A549 (cell line): ENCODE data around the gene RASGRP1. TPM values are rescaled to one million over a fixed set of nuclear protein-coding genes. Genes with fewer than 3 reads are reported as not detected.

ENCODE experiments used
- ATAC-seq, 2 experiments: fragments of 200-7000 bp in 1 of 2; fragments of >200 bp in 1 of 2; cut with Nextera tagmentation in 1 of 2; cut with Tn5 transposase in 1 of 2; 3 replicates each; pipeline versions ENCODE4 v1.8.0 to v1.9.1; 2018 to 2020; ENCODE audit warnings: mild to moderate bottlenecking in 1 of 2, moderate library complexity in 1 of 2
- CTCF ChIA-PET: fragments of 300-600 bp; sonication (Branson Sonifier 250); formaldehyde crosslinking; extraction: SDS; loops from one replicate; lab custom pipeline; 2021; ENCODE audit warnings: antibody characterized with exemption, inconsistent platforms; lab: Yijun Ruan, JAX
- POLR2A ChIA-PET: fragments of 350-600 bp; formaldehyde crosslinking; extraction: SDS; loops from one replicate; lab custom pipeline; 2021; ENCODE audit warnings: antibody characterized with exemption, inconsistent platforms; lab: Yijun Ruan, JAX
- DNase-seq, 2 experiments: peaks; one replicate each; pipeline versions ENCODE4 v3.0.0 to v3.0.0-alpha.2; 2011 to 2016; ENCODE audit warnings: low read depth in 1 of 2, low spot score in 1 of 2
- FAIRE-seq: peaks from 2 replicates; lab custom pipeline; 2011; peaks lifted over from hg19 to GRCh38; lab: Jason Lieb, UNC
- H3K27ac ChIP-seq, 2 experiments: fragments of >200 bp; sonication (Bioruptor Twin); formaldehyde crosslinking; 3 replicates each; pipeline ENCODE4 v1.5.1; 2016 to 2017
- H3K4me1 ChIP-seq: fragments of >200 bp; sonication (Bioruptor Twin); formaldehyde crosslinking; 3 replicates; pipeline ENCODE4 v1.6.1; 2016
- H3K4me2 ChIP-seq: fragments of >200 bp; sonication (Bioruptor Twin); formaldehyde crosslinking; 3 replicates; pipeline ENCODE4 v1.6.1; 2016
- H3K4me3 ChIP-seq: fragments of >200 bp; sonication (Bioruptor Twin); formaldehyde crosslinking; 3 replicates; pipeline ENCODE4 v1.5.1; 2016
- H3K9me3 ChIP-seq: fragments of >200 bp; sonication (Bioruptor Twin); formaldehyde crosslinking; 3 replicates; pipeline ENCODE4 v1.6.1; 2016
- BHLHE40 ChIP-seq: IDR thresholded peaks from 2 replicates; pipeline ENCODE4 v1.6.1; 2012; ENCODE audit warnings: low read depth, low read length, inconsistent platforms
- EHF ChIP-seq: fragments of 250-450 bp; sonication (Bioruptor Pico); IDR thresholded peaks from 2 replicates; pipeline ENCODE4 v1.5.0; 2020; ENCODE audit warnings: mild to moderate bottlenecking
- EHMT2 ChIP-seq: fragments of 200-600 bp; sonication (generic); IDR thresholded peaks from 2 replicates; pipeline ENCODE4 v1.6.1; 2016; ENCODE audit warnings: antibody characterized with exemption, low read depth, mild to moderate bottlenecking, moderate library complexity
- EP300 ChIP-seq, 2 experiments: fragments of >200 bp; sonication (Bioruptor Twin); formaldehyde crosslinking; IDR thresholded peaks; 2 replicates in 1 of 2; 3 replicates in 1 of 2; pipeline ENCODE4 v1.6.1; 2016 to 2017
- FOSL2 ChIP-seq, 2 experiments: fragments of 450-650 bp in 1 of 2; fragments of >200 bp in 1 of 2; sonication (Bioruptor Twin) in 1 of 2; formaldehyde crosslinking; IDR thresholded peaks; 2 replicates each; pipeline versions ENCODE4 v1.5.0 to v1.6.1; 2016 to 2020; ENCODE audit warnings: mild to moderate bottlenecking in 1 of 2, moderate library complexity in 1 of 2
- GATA3 ChIP-seq: IDR thresholded peaks from 2 replicates; pipeline ENCODE4 v1.6.1; 2012; ENCODE audit warnings: borderline replicate concordance
- HOXA7 ChIP-seq: fragments of 250-450 bp; sonication (Bioruptor Pico); IDR thresholded peaks from 2 replicates; pipeline ENCODE4 v1.5.0; 2020; ENCODE audit warnings: mild to moderate bottlenecking, moderate library complexity
- HOXB13 ChIP-seq: fragments of 250-450 bp; sonication (Bioruptor Pico); IDR thresholded peaks from 2 replicates; pipeline ENCODE4 v1.5.0; 2020; ENCODE audit warnings: low read depth, mild to moderate bottlenecking, moderate library complexity
- NPAS2 ChIP-seq: fragments of 250-450 bp; sonication (Bioruptor Pico); IDR thresholded peaks from 2 replicates; pipeline ENCODE4 v1.8.0; 2022; ENCODE audit warnings: mild to moderate bottlenecking, moderate library complexity, borderline replicate concordance
- NR3C1 ChIP-seq: fragments of >200 bp; sonication (Bioruptor Twin); formaldehyde crosslinking; IDR thresholded peaks from 3 replicates; pipeline ENCODE4 v1.6.1; 2017
- POLR2A ChIP-seq: IDR thresholded peaks from 2 replicates; pipeline ENCODE4 v1.6.1; 2012; ENCODE audit warnings: mild to moderate bottlenecking, low read length
- RAD21 ChIP-seq, 2 experiments: fragments of >200 bp in 1 of 2; sonication (Bioruptor Twin) in 1 of 2; formaldehyde crosslinking in 1 of 2; IDR thresholded peaks in 1 of 2; conservative IDR thresholded peaks in 1 of 2; 2 replicates in 1 of 2; 3 replicates in 1 of 2; pipeline ENCODE4 v1.6.1; 2012 to 2018; ENCODE audit warnings: inconsistent platforms in 1 of 2
- ZFP36 ChIP-seq: fragments of 450-650 bp; IDR thresholded peaks from 2 replicates; pipeline ENCODE4 v1.6.1; 2014; ENCODE audit warnings: borderline replicate concordance; ENCODE audit not compliant: partially characterized antibody
- ZSCAN20 ChIP-seq: fragments of 250-450 bp; sonication (Bioruptor Pico); IDR thresholded peaks from 2 replicates; pipeline ENCODE4 v1.8.0; 2022; ENCODE audit warnings: mild to moderate bottlenecking, moderate library complexity
- WGBS: methylation state at CpG from one replicate; pipeline ENCODE4 v1.1.6; 2017; ENCODE audit errors: missing lambda C conversion rate; 5-methylcytosine and 5-hydroxymethylcytosine counted together
- polyA plus RNA-seq, 4 experiments: library from polyadenylated mRNA; depleted of rRNA in 3 of 4; stranded (reverse); fragments of >200 nt; fragmentation: RNase III in 1 of 4; extraction: RNeasy Plus Mini Kit Qiagen cat#74134 plus additional on column Dnase treatment in 1 of 4; gene quantifications; 2 replicates in 3 of 4; 3 replicates in 1 of 4; pipeline ENCODE4 v1.2.3, GENCODE V29; 2011 to 2017
- TF ChIP-seq, protein P1 (sequence below): fragments of 250-450 bp; sonication (Bioruptor Pico); IDR thresholded peaks from 2 replicates; pipeline ENCODE4 v1.5.0; 2021; ENCODE audit warnings: mild to moderate bottlenecking, moderate library complexity, borderline replicate concordance
- TF ChIP-seq, protein P2 (sequence below): IDR thresholded peaks from 2 replicates; pipeline ENCODE4 v1.6.1; 2012
- TF ChIP-seq, protein P3 (sequence below): fragments of >200 bp; sonication (Bioruptor Twin); formaldehyde crosslinking; IDR thresholded peaks from 3 replicates; pipeline ENCODE4 v1.6.1; 2016
- TF ChIP-seq, protein P4 (sequence below): fragments of 150-350 bp; IDR thresholded peaks from 2 replicates; pipeline ENCODE4 v1.6.1; 2014; ENCODE audit warnings: low read depth, mild to moderate bottlenecking, low read length
- TF ChIP-seq, protein P5 (sequence below): fragments of >200 bp; sonication (Bioruptor Twin); formaldehyde crosslinking; IDR thresholded peaks from 3 replicates; pipeline ENCODE4 v1.5.1; 2016

The RASGRP1 gene
- polyA plus RNA-seq, 2 of the 4 experiments (the other 2 are of a cell fraction): 0.70 to 1.2 TPM

DNA sequence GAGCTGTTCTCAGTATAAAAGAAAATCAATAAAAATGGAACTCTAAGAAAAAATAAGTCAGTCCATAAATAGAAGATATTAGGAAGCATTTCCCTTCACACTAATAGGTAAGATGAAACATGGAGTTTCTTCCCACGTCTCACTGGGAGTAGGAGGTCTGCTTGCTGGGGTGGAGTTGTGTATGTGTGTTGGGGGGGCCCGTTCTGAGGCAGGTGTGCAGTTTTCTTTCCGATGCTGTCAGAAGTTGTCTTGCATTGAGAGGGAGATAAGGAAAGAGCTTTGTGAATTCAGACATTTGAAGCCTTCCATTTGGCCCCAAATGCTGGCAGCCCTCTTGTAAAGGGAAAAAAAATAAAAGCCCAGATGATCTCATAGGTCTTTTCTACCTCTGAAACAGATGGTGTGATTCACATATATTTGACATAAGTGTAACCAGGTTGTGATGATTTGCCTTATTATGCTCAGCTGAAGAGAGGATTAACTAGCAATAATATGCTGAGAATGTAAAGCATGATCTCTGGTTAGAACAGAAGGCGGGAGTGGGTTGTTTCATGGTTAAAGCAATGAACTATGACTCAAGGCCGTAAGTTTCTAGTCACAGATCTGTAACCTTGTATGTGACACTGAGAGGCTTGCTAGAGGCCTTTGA is 8.8 kb downstream of the RASGRP1 start:
- ChIA-PET POLR2A (no interaction called here), CTCF (no interaction called here)
- Histone ChIP-seq H3K4me2 (no peak overlapping the region), H3K4me1 (no peaks in the 10 kb centered on the region), H3K9me3 (no peaks in the 10 kb centered on the region), H3K27ac (no peak overlapping the region), H3K4me3 (no peak overlapping the region)
- DNase-seq: no peak
- no peak for ATAC-seq
- FAIRE-seq: no peak
- TF ChIP-seq POLR2A (no peak), ZFP36 (no peak), HOXB13 (no peak)
- TF ChIP-seq, protein P1, sequence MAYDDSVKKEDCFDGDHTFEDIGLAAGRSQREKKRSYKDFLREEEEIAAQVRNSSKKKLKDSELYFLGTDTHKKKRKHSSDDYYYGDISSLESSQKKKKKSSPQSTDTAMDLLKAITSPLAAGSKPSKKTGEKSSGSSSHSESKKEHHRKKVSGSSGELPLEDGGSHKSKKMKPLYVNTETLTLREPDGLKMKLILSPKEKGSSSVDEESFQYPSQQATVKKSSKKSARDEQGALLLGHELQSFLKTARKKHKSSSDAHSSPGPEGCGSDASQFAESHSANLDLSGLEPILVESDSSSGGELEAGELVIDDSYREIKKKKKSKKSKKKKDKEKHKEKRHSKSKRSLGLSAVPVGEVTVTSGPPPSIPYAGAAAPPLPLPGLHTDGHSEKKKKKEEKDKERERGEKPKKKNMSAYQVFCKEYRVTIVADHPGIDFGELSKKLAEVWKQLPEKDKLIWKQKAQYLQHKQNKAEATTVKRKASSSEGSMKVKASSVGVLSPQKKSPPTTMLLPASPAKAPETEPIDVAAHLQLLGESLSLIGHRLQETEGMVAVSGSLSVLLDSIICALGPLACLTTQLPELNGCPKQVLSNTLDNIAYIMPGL (CRISPR knock-in tag): no peak
- WGBS: 52% methylated on average over 5 of the region's 5 CpGs

DNA sequence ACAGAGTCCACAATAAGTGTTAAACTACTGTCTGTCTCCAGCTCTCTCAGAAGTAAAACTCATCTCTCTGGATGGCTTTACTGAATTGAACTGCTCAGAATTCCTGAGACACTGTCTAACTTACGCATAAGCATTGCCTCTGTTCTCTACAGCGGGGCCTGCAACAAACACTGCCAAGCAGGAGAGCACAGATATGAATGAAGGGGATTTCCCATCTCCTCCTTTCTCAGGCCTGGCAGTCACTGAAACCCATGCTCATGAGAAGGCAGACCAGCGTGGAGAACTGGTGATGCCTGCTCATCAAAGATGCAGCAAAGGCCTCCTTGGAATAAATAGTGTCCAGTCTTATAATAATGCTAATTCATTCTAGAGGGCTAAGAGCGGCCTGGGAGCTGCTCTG is 10.3 kb downstream of the RASGRP1 start:
- 77% methylated on average over 4 of the region's 4 CpGs for WGBS
- POLR2A ChIA-PET: no interaction called here
- Histone ChIP-seq H3K4me3 (no peak overlapping the region), H3K27ac (no peak overlapping the region), H3K9me3 (no peaks in the 10 kb centered on the region), H3K4me1 (no peaks in the 10 kb centered on the region), H3K4me2 (no peak overlapping the region)
- DNase-seq (no peak), ATAC-seq (no peak), FAIRE-seq (no peak)
- TF ChIP-seq, protein P2, sequence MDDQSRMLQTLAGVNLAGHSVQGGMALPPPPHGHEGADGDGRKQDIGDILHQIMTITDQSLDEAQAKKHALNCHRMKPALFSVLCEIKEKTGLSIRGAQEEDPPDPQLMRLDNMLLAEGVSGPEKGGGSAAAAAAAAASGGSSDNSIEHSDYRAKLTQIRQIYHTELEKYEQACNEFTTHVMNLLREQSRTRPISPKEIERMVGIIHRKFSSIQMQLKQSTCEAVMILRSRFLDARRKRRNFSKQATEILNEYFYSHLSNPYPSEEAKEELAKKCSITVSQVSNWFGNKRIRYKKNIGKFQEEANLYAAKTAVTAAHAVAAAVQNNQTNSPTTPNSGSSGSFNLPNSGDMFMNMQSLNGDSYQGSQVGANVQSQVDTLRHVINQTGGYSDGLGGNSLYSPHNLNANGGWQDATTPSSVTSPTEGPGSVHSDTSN: no peak
- TF ChIP-seq, protein P3, sequence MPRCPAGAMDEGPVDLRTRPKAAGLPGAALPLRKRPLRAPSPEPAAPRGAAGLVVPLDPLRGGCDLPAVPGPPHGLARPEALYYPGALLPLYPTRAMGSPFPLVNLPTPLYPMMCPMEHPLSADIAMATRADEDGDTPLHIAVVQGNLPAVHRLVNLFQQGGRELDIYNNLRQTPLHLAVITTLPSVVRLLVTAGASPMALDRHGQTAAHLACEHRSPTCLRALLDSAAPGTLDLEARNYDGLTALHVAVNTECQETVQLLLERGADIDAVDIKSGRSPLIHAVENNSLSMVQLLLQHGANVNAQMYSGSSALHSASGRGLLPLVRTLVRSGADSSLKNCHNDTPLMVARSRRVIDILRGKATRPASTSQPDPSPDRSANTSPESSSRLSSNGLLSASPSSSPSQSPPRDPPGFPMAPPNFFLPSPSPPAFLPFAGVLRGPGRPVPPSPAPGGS: no peak
- TF ChIP-seq NPAS2 (CRISPR knock-in tag): no peak
- TF ChIP-seq BHLHE40: no peak
- TF ChIP-seq, protein P4, sequence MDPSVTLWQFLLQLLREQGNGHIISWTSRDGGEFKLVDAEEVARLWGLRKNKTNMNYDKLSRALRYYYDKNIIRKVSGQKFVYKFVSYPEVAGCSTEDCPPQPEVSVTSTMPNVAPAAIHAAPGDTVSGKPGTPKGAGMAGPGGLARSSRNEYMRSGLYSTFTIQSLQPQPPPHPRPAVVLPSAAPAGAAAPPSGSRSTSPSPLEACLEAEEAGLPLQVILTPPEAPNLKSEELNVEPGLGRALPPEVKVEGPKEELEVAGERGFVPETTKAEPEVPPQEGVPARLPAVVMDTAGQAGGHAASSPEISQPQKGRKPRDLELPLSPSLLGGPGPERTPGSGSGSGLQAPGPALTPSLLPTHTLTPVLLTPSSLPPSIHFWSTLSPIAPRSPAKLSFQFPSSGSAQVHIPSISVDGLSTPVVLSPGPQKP: no peak
- no peak for TF ChIP-seq ZFP36
- no peak for TF ChIP-seq EHMT2
- no peak for TF ChIP-seq ZSCAN20 (CRISPR knock-in tag)
- TF ChIP-seq FOSL2 (IDR thresholded peaks at IDR 0.05): no peak
- no peak for TF ChIP-seq FOSL2 (CRISPR knock-in tag; IDR thresholded peaks at IDR 0.05)
- no peak for TF ChIP-seq NR3C1
- no peak for TF ChIP-seq HOXA7 (CRISPR knock-in tag)
- no peak for TF ChIP-seq GATA3
- no peak for TF ChIP-seq RAD21 (conservative IDR thresholded peaks at IDR 0.05 in 1 of 2, IDR thresholded peaks at IDR 0.05 in 1 of 2)
- TF ChIP-seq EHF (CRISPR knock-in tag): no peak
- TF ChIP-seq EP300 (IDR thresholded peaks at IDR 0.05): no peak
- no peak for TF ChIP-seq POLR2A
- TF ChIP-seq, protein P5, sequence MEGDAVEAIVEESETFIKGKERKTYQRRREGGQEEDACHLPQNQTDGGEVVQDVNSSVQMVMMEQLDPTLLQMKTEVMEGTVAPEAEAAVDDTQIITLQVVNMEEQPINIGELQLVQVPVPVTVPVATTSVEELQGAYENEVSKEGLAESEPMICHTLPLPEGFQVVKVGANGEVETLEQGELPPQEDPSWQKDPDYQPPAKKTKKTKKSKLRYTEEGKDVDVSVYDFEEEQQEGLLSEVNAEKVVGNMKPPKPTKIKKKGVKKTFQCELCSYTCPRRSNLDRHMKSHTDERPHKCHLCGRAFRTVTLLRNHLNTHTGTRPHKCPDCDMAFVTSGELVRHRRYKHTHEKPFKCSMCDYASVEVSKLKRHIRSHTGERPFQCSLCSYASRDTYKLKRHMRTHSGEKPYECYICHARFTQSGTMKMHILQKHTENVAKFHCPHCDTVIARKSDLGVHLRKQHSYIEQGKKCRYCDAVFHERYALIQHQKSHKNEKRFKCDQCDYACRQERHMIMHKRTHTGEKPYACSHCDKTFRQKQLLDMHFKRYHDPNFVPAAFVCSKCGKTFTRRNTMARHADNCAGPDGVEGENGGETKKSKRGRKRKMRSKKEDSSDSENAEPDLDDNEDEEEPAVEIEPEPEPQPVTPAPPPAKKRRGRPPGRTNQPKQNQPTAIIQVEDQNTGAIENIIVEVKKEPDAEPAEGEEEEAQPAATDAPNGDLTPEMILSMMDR: no peak
- CTCF ChIA-PET: interaction anchor here (1.0 to 7.3 kb wide), 2 partner anchors 9 to 130 kb away, joined by 4 to 40 read pairs; partner anchors contain the start of gene RASGRP1
